ENCODE results near the gene UBE2I.

- TF ChIP-seq CTCF (IDR thresholded peaks at IDR 0.05) (no peak), POLR2A (IDR thresholded peaks at IDR 0.05) (no peak)
Measured at GRCh38 chr16:1325673-1326371, 16.4 kb downstream of the UBE2I start.
